Measurements from ENCODE around the gene IPMK.

DNA sequence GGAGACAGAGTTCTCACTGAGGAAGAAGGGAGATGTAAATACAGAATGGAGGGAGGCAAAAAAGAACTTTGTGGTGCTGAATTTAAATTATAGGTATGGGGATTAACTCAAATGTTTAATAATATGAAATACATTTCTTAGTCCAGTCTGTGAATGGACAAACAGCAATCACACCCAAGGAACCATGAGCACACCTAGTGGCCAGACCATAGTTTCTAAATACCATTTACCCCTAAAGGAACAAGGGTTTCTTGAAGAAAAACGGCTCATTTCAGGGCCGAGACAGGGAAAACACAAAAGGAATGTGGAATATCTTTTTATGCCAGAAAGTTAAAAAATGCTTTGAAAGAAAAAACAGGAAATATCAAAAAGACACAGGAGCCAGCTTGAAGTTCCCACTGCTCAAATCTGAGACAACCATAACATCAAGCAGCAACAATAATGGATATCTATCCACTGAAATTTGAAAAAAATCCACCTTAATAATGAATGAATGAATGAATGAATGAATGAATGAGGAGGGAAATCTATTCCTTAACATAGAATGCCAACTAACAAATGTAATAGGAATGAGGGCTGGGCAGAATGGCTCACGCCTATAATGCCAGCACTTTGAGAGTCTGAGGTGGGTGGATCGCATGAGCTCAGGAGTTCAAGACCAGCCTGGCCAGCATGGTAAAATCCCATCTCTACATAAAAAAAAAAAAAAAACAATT lies 8.6 kb downstream of the IPMK start:
- TF ChIP-seq, protein P1, sequence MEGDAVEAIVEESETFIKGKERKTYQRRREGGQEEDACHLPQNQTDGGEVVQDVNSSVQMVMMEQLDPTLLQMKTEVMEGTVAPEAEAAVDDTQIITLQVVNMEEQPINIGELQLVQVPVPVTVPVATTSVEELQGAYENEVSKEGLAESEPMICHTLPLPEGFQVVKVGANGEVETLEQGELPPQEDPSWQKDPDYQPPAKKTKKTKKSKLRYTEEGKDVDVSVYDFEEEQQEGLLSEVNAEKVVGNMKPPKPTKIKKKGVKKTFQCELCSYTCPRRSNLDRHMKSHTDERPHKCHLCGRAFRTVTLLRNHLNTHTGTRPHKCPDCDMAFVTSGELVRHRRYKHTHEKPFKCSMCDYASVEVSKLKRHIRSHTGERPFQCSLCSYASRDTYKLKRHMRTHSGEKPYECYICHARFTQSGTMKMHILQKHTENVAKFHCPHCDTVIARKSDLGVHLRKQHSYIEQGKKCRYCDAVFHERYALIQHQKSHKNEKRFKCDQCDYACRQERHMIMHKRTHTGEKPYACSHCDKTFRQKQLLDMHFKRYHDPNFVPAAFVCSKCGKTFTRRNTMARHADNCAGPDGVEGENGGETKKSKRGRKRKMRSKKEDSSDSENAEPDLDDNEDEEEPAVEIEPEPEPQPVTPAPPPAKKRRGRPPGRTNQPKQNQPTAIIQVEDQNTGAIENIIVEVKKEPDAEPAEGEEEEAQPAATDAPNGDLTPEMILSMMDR (conservative IDR thresholded peaks at IDR 0.05) = peak; percentile 53
- TF ChIP-seq ZFX (IDR thresholded peaks at IDR 0.05) = no peak

All from C4-2B (cell line).